GOT3 (cell line): ENCODE results near the gene ENTPD8.

ENCODE experiments used
- DNase-seq: peaks from one replicate; lab custom pipeline; 2025; ENCODE audit warnings: mixed read lengths; lab: John Stamatoyannopoulos, UW

ENTPD8 gene

DNA sequence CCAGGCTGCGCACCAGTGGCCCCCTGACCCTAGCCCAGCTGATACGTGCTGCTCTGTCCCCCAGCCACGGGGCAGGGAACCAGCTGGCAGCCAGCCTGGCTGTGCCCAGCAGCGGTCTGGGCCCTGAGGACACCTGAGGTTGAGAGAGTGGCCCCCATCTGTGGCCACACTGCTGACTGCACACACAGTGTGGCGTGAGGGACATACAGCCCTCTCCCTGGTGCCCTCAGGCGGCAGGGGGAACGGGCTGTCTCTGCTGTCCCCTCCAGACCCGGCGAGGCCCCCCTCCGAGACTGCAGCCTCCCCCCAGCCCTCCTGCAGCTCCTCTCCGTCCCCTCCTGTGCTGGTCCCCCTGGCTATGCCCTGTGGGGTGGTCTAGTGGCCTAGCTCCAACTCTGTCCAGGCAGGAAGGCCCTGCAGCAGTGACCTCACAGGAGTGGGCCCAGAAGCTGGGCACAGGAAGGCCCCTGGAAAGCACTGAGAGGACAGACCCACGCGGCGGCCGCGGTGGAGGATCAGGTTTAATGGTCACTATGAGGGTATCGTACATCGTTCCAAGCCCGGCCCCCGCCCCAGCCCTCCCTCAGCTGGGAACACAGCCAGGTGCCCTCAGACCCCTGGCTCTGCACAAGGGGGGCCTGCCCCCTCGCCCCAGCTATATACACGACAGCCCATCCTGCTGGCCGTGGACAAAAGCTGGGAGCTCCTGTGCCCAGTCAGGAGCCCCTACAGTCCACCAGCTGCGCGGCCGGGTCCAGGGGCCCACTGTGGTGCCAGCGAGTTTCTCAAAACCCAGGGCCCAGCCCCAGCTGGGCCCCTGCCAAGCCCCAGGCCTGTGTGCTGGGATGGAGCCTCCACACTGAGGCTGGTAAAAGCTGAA, 6.8 kb upstream of the ENTPD8 start:
- DNase-seq, result no peak

DNA sequence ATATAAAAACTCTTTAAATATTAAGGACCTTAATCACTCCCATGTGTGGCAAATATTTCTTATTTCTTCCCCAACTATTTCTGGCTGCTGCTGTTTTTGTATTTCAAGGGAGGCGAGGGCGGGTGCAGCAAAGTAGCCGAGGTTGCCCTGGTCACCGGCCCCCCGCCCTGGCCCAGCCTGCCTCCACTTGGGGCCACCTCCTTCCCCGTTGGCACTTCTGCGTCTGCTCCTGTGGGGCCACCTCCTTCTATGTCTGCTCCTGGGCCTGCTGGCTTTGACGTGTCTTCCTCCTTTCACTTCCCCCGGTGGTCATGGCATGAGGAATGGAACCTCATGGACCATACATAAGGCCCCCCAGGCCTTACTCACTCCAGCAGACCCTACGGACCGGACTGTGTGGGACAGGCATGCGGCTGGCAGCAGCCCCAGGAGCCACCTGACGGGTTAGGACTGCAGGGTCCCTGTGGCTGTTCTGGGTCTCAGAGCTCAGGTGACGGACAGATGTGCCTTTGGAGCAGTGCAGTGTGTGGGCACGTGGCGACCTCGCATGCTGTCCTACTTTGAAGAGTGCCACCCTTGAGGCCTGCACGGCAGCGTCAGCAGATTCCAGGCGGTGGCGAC, 5.8 kb upstream of the ENTPD8 start:
- DNase-seq, result no peak

DNA sequence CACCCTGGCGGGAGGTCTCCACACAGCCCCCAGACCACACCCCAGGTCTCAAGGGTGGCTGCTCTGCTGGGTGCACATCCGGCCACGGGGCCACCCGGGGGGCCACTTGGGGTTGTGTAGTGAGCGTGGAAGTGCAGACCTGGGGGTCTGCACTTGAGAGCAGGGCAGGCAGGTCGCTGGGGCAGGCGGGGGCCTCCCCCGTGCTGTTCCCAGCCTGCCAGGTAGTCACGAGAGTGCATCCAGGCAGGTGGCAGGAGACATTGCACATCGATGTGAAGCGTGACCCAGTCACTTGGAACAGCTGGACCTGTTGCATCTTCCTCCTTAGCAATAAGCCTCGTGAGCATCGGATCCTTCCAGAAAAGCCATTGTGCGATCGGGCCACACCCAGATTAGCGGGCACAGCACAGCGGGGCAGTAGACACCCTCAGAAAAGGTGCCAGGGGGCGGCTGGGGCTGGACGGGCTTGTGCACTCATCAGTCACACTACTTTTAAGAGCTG, 4.8 kb upstream of the ENTPD8 start:
- DNase-seq, result no peak

DNA sequence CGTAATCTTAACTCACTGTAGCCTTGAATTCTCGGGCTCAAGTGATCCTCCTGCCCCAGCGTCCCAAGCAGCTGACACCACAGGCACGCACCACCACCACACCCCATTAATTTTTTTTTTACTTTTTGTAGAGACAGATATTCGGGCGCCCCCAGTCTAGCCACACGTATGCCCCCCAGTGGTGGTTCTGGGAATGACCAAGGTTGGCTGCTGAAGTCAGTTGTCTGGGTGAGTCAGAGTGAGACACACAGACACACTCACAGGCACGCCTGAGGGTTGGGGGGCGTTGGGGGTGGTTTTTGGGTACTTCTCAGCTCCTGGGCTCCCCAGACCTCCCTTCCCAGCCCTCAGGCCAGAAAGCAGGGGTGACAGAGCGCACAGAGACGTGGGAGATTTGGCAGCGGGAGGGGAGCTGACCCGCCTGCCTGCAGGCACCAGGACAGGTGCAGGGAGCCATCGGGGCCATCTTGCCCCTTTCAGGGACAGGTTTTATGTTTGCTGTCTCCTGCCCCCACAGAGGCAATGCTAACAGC, 4.2 kb upstream of the ENTPD8 start:
- peak; percentile 18 for DNase-seq

DNA sequence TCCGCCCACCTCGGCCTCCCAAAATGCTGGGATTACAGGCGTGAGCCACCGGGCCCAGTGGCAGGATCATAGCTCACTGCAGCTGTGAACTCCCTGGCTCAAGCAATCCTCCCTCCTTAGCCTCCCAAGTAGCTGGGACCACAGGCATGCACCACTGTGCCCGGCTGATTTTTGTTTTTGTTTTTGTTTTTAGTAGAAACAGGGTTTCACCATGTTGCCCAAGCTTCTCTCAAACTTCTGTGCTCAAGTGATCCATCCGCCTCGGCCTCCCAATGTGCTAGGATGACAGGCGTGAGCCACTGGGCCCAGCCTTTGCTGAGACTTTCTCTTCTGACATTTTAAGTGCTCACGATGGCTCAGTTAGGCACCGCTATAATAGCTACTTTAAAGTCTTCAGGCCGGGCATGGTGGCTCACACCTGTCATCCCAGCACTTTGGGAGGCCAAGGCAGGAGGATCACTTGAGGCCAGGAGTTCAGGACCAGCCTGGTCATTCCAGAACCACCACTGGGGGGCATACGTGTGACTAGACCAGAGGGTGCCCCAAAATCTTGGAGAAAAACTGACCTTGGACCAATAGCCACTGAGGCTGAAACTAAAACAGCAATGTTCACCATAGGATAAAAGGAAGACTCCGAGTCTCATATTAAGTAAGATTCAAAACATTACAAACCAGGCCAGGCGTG, 3.1 kb upstream of the ENTPD8 start:
- DNase-seq, result no peak

DNA sequence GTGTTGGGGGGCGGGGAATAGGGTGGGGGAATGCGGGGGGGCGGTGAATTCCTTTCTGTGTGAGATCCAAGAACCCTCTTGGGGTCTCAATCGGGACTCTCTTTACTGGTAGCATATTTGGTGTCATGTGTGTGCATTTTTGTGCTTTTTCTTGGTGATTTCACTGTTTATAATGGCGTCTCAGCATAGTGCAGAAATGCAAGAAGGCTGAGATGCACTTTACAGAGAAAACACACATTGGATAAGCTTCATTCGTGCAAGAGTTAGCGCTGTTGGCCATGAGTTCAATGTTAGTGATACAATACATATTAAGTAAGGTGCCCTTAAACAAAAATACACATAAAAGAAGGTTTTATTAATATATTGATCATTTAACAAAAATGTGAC, 771 bp upstream of the ENTPD8 start:
- no peak for DNase-seq

DNA sequence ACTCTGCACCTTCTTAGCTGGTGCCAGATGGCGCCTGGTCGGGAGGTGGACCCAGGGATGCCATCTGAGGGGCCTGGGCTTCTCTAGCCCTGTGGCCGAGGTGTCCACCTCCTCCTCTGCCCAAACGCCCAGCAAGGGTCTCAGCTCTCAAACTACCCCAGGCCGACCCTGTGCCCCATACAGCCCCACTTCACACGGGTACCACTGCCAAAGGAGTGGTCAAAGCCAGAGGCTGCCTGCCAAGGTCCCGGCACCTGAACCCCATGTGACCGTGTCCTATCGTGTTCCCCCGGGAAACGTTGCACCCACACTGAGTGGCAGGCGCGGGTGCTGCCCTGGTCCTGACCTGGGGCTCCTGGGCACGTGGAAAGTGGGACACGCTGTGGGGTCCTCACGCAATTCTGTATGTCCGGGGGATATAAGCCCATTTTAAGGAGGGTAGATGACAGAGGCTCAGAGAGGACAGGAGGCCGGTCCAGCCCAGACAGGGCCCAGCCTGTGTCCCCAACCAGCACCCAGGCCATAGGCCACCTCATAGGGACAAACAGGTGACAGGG, 1.9 kb downstream of the ENTPD8 start:
- DNase-seq, result no peak

DNA sequence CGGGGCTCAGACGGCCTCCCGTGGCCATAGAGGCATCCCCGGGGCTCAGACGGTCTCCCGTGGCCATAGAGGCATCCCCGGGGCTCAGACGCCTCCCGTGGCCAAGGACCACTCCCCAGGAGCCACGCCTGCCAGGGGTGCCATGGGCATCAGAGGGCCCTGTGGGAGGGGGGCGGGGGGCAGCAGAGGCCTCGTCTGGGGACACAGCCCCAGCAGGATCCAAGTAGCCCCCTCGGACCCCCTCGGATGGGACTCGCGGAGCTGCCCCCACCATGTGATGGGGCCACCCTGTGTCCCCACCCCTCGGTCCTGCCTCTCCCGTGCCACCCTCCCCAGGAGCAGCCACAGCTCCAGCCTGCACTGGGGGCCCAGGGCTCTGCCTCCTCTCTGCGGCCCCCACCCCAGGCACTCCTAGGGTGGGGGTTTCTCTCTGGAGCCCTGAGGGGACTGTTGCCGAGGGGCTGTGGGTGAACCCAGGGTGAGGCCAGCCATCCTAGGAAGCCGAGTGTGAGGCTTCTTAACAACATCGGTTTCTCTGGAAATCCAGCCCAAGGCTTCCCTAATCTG, 2.5 kb downstream of the ENTPD8 start:
- no peak for DNase-seq

DNA sequence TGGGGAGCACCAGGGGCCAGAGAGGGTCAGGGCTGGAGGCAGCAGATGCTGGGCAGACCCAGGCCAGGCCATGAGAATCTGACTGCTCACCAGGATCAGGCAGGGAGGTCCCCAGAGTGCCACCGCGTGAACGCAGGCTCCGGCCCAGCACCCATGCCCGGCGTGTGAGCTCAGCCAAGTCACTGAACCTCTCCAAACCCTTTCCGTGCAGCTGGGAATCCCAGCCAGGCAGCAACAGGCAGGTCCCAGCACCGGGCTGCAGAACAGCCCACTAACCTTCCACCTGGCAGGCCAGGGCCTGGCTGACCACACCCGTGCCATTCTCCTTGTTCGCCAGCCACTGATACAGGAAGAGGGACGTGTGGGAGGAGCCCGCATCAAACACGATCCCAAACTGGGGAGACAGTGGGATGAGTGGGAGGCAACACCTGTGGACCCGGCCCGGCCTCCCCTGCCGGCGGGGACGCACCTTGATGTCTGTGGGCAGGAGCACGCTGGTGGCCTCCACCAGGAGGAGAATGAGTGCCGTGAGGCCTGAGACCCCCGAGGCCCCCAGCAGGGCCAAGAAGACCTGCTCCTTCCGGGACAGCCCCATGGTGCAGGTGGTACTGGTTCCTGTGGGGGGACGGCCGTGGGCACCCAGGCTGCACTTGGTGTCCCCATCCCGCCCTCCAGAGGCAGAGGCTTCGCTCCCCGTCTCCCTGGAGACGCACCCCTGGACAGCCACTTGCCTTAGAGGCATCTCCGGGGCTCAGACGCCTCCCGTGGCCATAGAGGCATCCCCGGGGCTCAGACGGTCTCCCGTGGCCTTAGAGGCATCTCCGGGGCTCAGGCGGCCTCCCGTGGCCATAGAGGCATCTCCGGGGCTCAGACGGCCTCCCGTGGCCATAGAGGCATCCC, 3.2 kb downstream of the ENTPD8 start:
- DNase-seq, result no peak

DNA sequence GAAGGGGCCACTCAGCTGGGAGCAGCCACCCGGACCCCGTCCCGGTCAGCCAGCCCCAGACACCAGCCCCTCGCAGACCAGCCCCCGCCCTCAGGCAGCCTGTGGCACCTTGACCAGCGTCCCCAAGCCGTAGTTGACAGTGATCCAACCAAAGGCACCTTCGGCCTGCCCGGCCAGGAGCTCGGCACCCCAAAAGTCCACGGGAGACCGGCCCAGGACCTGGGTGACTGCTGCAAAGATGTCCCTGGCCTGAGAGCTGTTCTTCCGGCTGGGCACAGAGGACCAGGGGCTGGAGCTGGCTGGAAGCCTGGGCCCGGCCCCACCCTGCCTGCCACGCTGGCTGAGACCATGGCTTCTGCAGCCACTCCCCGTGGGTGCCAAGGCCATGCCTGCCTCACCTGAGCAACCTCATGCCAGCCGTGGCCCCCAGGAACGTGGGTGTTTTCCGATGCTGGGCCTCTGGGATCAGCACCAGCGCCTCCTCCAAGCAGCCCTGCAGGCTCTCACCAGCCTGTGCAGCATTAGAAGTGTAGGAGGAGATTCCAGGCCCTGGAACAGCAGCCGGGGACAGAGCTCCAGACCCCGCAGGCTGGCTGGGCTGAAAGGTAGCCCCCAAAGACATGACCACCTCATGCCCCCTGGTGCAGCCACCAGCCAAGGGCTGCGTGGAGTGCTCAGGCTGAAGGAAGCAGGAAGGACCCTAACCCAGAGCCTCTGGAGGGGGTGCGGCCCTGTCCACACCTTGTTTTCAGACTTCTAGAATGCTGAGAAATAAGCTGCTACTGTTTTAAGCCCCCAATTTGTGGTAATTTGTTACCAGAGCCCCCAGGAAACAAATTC, 4.2 kb downstream of the ENTPD8 start:
- DNase-seq, result no peak

DNA sequence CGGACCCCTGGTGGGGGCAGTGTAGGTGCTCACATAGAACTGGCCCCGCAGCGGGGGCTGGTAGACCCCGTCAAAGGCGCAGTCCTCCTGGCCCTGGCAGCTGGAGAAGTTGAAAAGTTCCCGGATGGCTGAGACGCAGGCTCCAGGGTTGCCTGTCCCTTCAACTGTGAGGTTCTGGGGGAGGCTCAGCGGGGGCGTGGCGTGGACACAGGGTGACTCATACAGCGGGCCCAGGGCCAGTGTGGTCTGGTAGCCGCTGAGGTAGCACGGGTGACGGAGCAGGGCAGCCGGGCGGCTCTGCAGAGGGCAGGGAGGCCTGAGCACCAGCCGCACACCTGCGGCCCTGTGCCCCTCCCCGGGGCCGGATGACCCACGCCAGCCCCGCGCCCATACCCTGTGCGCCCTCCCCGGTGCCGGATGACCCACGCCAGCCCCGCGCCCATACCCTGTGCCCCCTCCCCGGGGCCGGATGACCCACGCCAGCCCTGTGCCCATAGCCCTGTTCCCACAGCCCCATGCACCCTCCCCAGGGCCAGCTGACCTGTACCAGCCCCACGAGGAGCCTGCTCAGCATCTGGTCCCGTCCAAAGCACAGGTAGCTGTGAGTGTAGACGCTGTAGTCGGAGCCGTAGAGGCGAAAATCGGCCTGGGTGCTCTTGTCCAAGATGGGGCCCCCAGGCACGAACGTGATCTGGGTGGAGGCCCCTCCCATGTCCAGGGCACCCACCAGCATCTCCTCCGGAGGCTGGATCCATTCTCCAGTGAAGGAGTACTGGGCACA, 5.0 kb downstream of the ENTPD8 start:
- DNase-seq, result peak; percentile 7

DNA sequence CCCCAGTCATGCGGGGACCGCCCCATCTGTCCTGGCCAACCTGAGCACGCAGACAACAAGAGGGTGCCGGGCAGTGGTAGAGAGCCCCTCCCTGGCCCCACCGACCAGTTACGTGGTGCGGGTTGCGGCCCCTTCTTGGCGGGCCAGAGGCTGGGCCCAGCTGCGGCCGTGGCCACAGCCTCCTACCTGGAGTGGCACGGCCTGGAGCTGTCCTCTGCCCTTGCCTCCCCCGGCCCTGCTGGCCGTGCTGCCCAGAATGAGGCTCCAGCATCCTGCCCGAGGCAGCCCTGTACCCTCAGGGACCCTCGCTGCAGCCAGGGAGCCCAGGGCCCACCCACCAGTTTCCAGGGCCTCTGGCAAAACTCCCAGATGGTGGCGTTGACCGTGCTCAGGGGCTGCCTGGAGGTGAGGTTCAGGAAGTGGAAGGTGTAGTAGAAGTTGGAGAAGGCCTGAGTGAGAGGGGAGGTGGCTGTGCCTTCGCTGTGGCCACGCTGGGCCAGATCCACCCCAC, 5.7 kb downstream of the ENTPD8 start:
- DNase-seq, result no peak

DNA sequence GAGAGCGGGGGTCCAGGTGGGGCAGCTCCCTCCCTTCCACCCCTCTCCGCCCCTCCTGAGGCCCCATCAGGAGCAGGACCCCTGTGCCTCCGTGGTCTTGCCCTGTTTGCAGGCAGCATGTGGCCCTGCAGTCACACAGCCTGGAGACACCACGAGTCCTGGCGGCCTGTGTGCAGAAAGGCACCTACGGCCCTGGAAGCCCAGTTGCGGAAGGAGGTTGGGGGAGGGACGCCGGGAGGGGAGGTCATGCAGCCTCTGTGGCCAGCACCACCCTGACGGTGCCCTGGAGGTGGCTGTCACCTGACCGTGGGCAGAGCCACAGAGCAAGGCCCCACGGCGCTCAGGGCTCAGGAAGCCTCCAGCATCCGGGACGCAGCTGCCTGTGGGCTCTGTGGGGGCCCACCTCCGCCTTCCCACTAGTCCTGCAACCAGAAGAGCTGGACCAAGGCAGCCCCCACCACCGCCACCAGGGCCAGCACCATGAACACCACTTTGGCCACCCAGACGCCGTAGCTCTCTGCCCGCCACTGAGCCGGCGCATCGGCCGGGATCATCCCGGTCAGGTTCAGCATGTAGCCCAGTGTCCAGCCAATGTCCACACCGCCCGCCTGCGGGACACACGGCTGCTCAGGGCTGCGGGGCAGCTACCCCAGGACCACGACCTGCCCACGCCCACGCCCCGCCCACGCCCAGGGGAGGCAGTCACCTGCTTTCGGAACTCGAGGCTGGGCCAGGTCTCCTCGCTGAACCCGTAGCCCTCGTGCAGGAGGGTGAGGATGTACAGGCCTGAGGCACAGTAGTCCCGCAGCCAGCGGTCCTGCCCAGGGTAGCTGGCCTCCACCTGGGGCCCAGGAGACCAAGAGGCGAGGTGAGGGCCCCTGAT, 6.4 kb downstream of the ENTPD8 start:
- DNase-seq, result no peak

DNA sequence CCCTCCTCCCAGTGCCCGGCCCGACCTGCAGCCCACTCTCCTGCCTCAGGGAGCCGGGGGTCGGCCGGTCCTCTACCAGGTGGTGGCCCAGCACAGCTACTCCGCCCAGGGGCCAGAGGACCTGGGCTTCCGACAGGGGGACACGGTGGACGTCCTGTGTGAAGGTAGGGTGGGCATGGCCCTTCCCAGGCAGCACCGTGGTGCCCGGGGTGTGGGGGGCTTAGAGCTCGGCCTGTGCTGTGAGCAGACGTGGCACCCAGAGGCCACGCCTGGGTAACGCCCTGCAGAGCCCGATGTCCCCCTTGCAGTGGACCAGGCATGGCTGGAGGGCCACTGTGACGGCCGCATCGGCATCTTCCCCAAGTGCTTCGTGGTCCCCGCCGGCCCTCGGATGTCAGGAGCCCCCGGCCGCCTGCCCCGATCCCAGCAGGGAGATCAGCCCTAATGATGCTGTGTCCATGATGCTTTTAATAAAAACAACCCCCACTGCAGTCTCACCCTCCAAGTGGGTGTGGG, 7.2 kb downstream of the ENTPD8 start:
- no peak for DNase-seq

DNA sequence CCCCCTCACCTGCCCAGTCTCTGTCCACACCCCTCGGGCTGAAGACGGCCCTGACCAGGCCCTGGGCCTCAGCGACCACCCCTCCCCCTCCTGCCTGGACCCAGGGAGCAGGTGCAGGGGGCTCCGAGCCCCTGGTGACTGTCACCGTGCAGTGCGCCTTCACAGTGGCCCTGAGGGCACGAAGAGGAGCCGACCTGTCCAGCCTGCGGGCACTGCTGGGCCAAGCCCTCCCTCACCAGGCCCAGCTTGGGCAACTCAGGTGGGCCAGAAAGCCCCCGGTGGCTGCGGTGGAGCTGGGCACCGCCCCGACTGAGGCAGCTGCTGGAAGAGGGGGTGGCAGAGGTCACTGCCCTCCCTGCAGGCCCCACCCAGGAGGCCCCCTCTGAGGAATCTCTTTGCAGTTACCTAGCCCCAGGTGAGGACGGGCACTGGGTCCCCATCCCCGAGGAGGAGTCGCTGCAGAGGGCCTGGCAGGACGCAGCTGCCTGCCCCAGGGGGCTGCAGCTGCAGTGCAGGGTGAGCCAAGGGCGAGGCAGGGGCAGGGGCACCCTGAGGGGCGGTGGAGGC, 7.7 kb downstream of the ENTPD8 start:
- no peak for DNase-seq

DNA sequence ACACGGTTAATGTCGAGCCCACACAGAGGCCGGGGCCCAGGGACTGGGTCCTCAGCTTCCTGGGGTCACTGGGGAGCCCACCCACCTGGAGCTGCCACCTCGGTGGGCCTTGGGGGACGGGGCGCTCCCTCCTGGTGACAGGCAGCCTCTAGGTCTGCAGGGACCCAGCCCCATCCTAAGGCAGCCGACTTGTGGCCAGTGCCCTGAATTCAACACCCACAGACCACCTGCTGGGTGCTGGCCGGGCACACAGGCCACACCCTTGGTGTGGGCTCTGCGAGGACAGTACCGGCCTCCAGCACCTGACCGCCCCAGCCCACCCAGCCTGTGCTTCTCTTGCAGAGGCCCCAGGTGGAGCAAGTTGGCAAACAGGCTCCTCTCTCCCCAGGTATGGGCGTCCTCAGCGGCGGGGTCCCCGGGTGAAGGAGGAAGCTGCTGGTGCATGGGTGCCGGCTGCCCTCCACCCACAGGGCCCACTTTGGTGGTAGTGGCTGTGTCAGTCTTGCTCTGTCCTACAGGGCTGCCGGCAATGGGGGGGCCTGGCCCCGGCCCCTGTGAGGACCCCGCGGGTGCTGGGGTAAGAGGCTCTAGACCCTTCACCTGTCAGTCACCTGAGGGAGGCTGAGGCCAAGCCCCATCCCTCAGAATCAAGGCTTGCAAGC, 8.3 kb downstream of the ENTPD8 start:
- no peak for DNase-seq

DNA sequence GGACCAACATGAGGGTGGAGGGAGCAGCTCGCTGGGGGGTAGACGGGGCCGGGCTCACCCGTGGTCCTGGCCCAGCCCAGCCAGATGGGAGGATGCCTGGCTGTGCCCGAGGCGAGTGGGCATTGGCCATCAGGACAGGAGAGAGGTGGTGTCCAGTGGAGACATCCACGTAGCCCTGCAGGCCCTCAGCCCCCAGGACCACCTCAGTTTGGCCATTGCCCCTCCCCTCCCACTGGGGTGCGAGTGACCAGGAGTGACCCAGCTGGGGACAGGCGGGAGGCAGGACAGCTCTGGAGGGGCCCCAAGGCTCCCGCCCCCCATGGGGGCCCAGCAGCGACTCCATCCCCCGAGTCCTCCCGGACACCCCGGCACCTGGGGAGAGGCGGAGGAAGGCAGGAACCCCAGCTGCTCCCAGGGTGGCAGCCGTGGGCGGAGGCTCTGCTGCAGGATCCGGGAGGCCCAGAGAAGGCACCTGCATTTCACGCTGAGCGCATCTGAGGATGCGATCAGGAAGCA, 9.7 kb downstream of the ENTPD8 start:
- no peak for DNase-seq
